Body of pancreas (tissue), 4 donors: ENCODE data around the gene DUSP19. TPM values are rescaled to one million over a fixed set of nuclear protein-coding genes. Genes with fewer than 3 reads are reported as not detected.

Experiments used
- ATAC-seq: fragments of 150-250 bp; one replicate; pipeline ENCODE4 v1.9.1; 2016
- DNase-seq, 4 donors: peaks; one replicate each; pipeline ENCODE4 v3.0.0-alpha.2; 2019
- H3K27ac ChIP-seq, 4 donors: fragments of 200-600 bp; sonication (generic); 1 replicate in 3 of 4; 2 replicates in 1 of 4; pipeline versions ENCODE4 v1.5.1 to v1.6.1; 2016 to 2019; ENCODE audit warnings: mild to moderate bottlenecking in 1 of 4, mixed read lengths in 1 of 4, moderate library complexity in 1 of 4
- H3K27me3 ChIP-seq, 2 donors: fragments of 200-600 bp; sonication (generic); one replicate each; pipeline ENCODE4 v1.6.0; 2016; ENCODE audit warnings: mild to moderate bottlenecking in 1 of 2
- H3K36me3 ChIP-seq, 2 donors: fragments of 200-600 bp; sonication (generic); replicated peaks in 1 of 2; 2 replicates each; pipeline ENCODE4 v1.5.1; 2016; ENCODE audit warnings: low read depth in 2 of 2; ENCODE audit not compliant: insufficient read depth in 1 of 2
- H3K4me1 ChIP-seq: fragments of 200-600 bp; sonication (generic); one replicate; pipeline ENCODE4 v1.6.0; 2016
- H3K4me3 ChIP-seq, 2 donors: fragments of 200-600 bp; sonication (generic); 1 replicate in 1 of 2; 2 replicates in 1 of 2; pipeline ENCODE4 v1.5.1; 2016 to 2019
- H3K9me3 ChIP-seq, 3 donors: fragments of 200-600 bp; sonication (generic); 1 replicate in 2 of 3; 2 replicates in 1 of 3; pipeline ENCODE4 v1.5.1; 2016
- POLR2A ChIP-seq, 3 donors: fragments of 450-650 bp; IDR thresholded peaks; one replicate each; pipeline ENCODE4 v1.6.1; 2016; ENCODE audit warnings: antibody characterized with exemption in 3 of 3, mild to moderate bottlenecking in 2 of 3
- WGBS, 2 donors: methylation state at CpG; one replicate each; pipeline ENCODE4 v1.1.5; 2017; 5-methylcytosine and 5-hydroxymethylcytosine counted together
- intact Hi-C: fragments of 100-400 bp; cut with DNase I; formaldehyde crosslinking; loops from one replicate; pipeline ENCODE4 v1.15.1; 2023
- total RNA-seq, 2 donors: library from RNA; depleted of rRNA; stranded (reverse); fragments of >200 nt; gene quantifications; one replicate each; pipeline ENCODE4 v1.1.0, GENCODE V29; 2016
- TF ChIP-seq, protein P1 (sequence below), 7 experiments: fragments of 450-650 bp in 4 of 7; fragments of 200-600 bp in 3 of 7; sonication (generic) in 3 of 7; IDR thresholded peaks; one replicate each; pipeline ENCODE4 v1.5.1; 2016 to 2019; ENCODE audit warnings: antibody characterized with exemption in 7 of 7

The DUSP19 gene, protein sequence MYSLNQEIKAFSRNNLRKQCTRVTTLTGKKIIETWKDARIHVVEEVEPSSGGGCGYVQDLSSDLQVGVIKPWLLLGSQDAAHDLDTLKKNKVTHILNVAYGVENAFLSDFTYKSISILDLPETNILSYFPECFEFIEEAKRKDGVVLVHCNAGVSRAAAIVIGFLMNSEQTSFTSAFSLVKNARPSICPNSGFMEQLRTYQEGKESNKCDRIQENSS
- 1 to 10 TPM; 1.6 to 2.0 TPM for total RNA-seq

DNA sequence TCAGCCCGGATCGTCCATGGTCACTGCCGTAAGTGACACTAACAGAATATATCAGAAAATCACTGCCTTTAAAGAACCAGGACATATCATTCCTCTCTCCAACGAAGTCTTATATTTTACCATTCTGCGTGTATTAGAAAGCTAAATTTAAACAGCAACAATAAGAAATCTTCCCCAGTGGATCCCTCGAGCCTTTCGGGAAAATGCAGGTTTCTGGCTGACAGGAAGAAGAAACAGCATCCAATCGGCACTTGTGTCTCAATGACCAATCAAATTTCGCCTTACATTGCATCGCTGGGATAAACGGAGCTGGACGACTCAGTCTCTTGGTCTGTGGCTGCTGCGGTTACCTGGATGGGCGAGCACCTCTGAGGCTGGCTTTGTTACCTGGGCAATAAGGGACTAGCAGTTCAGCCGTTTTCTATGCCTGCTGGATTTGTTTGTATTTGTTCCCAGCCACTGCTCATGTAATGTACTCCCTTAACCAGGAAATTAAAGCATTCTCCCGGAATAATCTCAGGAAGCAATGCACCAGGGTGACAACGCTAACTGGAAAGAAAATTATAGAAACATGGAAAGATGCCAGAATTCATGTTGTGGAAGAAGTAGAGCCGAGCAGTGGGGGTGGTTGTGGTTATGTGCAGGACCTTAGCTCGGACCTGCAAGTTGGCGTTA, at the start of gene DUSP19:
TSS of gene DUSP19 (plus strand) at position 284 of the 675 bp plus-strand sequence. CDS start at position 471, 187 bp downstream.
- TF ChIP-seq, protein P1, sequence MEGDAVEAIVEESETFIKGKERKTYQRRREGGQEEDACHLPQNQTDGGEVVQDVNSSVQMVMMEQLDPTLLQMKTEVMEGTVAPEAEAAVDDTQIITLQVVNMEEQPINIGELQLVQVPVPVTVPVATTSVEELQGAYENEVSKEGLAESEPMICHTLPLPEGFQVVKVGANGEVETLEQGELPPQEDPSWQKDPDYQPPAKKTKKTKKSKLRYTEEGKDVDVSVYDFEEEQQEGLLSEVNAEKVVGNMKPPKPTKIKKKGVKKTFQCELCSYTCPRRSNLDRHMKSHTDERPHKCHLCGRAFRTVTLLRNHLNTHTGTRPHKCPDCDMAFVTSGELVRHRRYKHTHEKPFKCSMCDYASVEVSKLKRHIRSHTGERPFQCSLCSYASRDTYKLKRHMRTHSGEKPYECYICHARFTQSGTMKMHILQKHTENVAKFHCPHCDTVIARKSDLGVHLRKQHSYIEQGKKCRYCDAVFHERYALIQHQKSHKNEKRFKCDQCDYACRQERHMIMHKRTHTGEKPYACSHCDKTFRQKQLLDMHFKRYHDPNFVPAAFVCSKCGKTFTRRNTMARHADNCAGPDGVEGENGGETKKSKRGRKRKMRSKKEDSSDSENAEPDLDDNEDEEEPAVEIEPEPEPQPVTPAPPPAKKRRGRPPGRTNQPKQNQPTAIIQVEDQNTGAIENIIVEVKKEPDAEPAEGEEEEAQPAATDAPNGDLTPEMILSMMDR (IDR thresholded peaks at IDR 0.05), result peak in 1 of 7 experiments; percentile 6
- TF ChIP-seq POLR2A (IDR thresholded peaks at IDR 0.05), result peak; percentile 65 to 93 (median 89)
- intact Hi-C loops, result no loop called here
- no peaks in the 10 kb centered on the region for H3K27me3 ChIP-seq
- H3K4me3 ChIP-seq, result peak within 1 kb of the TSS; percentile 5 to 18
- ATAC-seq (peak; percentile 98), DNase-seq (peak; percentile 93 to 98 (median 96))
- H3K27ac ChIP-seq, result peak within 1 kb of the TSS; percentile 76 to 90 (median 86)
- H3K9me3 ChIP-seq, result no peaks in the 10 kb centered on the region
- peaks cover 8% of the 10 kb centered on the region for H3K4me1 ChIP-seq
- H3K36me3 ChIP-seq, result no peaks in the 10 kb centered on the region
- 0% methylated on average over 19 to 20 of the region's 20 CpGs for WGBS, 2 donors

GRCh38 chr2:183029219-183029618, 49.3 kb upstream of the DUSP19 start:
- Histone ChIP-seq H3K27me3 (no peaks in the 10 kb centered on the region), H3K4me3 (no peak overlapping the region), H3K27ac (no peak overlapping the region), H3K4me1 (peaks cover 61% of the 10 kb centered on the region), H3K9me3 (no peaks in the 10 kb centered on the region), H3K36me3 (no peaks in the 10 kb centered on the region)
- intact Hi-C loops, result no loop called here
- DNase-seq (no peak), ATAC-seq (no peak)
- 84 to 96% methylated on average over 2 of the region's 2 CpGs for WGBS, 2 donors
- TF ChIP-seq POLR2A (IDR thresholded peaks at IDR 0.05), result no peak
- TF ChIP-seq, protein P1 (IDR thresholded peaks at IDR 0.05), result no peak

DNA sequence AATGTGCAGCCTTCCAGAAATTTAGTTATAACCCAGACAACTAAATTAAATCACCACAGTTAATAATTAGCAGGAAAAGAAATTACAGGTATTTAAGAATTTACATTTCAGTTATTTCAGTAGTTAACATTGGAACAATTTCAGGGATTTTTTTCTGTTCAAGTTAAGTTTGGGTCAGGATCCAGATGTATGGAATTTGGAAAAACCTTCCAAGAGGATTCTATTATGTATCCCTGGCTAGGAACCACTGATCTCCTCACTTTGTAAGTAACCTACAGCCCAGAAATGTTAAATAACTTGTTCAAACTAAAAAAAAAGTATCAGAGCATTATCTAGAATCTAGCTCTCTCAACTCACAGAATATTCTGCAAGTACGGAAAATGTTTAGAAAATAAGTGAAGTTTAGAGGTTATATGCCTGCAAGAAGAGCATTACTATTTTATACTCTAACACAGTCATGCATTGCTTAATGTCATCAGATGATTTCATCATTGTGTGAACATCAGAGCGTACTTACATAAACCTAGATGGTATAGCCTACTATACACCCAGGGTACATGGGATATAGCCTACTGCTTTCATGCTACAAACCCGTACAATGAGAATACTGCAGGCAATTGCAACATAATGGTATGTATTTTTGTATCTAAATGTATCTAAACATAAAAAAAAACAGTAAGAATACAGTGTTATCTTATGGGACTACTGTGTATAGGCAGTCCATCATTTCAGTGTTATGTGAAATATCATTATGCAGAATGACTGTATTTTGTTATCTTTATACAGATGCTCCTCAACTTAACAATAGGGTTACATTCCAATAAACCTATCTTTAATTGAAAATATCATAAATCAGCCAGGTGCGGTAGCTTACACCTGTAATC, 46.4 kb upstream of the DUSP19 start:
- 74 to 77% methylated on average over 4 of the region's 4 CpGs for WGBS, 2 donors
- no peak for ATAC-seq

GRCh38 chr2:183033951-183034350, 44.6 kb upstream of the DUSP19 start:
- Histone ChIP-seq H3K27ac (no peak overlapping the region), H3K36me3 (no peaks in the 10 kb centered on the region), H3K27me3 (no peaks in the 10 kb centered on the region), H3K4me3 (no peak overlapping the region), H3K4me1 (peaks cover 71% of the 10 kb centered on the region), H3K9me3 (no peaks in the 10 kb centered on the region)
- ATAC-seq, result no peak
- 82 to 83% methylated on average over 1 of the region's 1 CpG for WGBS, 2 donors
- no peak for DNase-seq
- intact Hi-C loops, result no loop called here
- TF ChIP-seq, protein P1 (IDR thresholded peaks at IDR 0.05), result no peak
- TF ChIP-seq POLR2A (IDR thresholded peaks at IDR 0.05), result no peak

More for the DNA sequence above, 46.4 kb upstream of the DUSP19 start:
- Histone ChIP-seq H3K4me1 (peaks cover 67% of the 10 kb centered on the region), H3K27ac (no peak overlapping the region), H3K27me3 (no peaks in the 10 kb centered on the region), H3K36me3 (no peaks in the 10 kb centered on the region), H3K9me3 (no peaks in the 10 kb centered on the region), H3K4me3 (no peak overlapping the region)
- no peak for TF ChIP-seq POLR2A (IDR thresholded peaks at IDR 0.05)
- TF ChIP-seq, protein P1 (IDR thresholded peaks at IDR 0.05), result no peak
- intact Hi-C loops, result no loop called here
- DNase-seq, result no peak
